Sigmoid colon (tissue), 4 donors: Measurements from ENCODE around the gene CC2D1A.

ENCODE experiments used
- EP300 ChIP-seq, 4 donors: sonication (generic); formaldehyde crosslinking; IDR thresholded peaks; one replicate each; pipeline ENCODE4 v1.6.1; 2017; ENCODE audit warnings: antibody characterized with exemption in 4 of 4
- POLR2A ChIP-seq, 2 donors: fragments of 450-650 bp; IDR thresholded peaks; one replicate each; pipeline ENCODE4 v1.6.1; 2016; ENCODE audit warnings: antibody characterized with exemption in 2 of 2, mild to moderate bottlenecking in 2 of 2, moderate library complexity in 2 of 2
- TF ChIP-seq, protein P1 (sequence below), 4 experiments: fragments of 450-650 bp in 3 of 4; fragments of 200-600 bp in 1 of 4; IDR thresholded peaks; one replicate each; pipeline ENCODE4 v1.5.1; 2016 to 2019; ENCODE audit warnings: antibody characterized with exemption in 4 of 4, mild to moderate bottlenecking in 3 of 4, moderate library complexity in 2 of 4

DNA sequence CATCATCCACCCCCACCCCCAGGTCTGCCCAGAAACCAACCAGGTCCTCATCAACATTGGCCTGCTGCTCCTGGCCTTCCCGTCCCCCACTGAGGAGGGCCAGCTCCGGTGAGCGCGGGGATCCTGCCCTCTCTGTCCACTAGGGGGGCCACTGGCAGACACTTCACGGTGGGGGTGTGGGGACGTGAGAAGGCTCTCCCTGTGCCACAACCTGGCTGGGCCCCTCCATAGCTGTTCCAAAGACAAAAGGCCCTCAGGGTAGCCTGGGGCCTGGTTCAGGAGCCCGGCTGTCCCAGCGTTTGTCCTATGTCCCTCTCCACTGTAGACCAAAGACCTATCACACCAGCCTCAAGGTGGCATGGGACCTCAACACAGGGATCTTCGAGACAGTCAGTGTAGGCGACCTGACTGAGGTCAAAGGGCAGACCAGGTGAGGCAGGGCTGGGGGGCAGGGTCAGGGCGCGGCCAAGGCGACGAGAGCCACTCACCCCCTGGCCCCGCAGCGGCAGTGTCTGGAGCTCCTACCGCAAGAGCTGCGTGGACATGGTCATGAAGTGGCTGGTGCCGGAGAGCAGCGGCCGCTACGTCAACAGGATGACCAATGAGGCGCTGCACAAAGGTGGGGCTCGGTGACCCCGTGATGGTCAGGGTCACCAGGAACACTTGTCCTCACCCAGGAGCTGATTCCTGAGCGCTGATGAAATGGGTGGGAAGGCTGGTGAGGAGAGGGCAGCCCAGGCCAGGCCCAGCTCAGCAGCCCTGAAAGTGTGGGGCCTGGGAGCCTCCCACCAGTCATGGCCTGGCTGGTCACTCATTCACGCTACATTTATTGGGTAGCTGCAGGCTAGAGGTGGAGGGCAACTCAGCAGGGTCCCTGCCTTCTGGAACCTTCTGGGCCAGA lies 54.2 kb downstream of the CC2D1A start:
- TF ChIP-seq, protein P1, sequence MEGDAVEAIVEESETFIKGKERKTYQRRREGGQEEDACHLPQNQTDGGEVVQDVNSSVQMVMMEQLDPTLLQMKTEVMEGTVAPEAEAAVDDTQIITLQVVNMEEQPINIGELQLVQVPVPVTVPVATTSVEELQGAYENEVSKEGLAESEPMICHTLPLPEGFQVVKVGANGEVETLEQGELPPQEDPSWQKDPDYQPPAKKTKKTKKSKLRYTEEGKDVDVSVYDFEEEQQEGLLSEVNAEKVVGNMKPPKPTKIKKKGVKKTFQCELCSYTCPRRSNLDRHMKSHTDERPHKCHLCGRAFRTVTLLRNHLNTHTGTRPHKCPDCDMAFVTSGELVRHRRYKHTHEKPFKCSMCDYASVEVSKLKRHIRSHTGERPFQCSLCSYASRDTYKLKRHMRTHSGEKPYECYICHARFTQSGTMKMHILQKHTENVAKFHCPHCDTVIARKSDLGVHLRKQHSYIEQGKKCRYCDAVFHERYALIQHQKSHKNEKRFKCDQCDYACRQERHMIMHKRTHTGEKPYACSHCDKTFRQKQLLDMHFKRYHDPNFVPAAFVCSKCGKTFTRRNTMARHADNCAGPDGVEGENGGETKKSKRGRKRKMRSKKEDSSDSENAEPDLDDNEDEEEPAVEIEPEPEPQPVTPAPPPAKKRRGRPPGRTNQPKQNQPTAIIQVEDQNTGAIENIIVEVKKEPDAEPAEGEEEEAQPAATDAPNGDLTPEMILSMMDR (IDR thresholded peaks at IDR 0.05) = no peak
- TF ChIP-seq POLR2A (IDR thresholded peaks at IDR 0.05) (no peak), EP300 (IDR thresholded peaks at IDR 0.05) (no peak)
